ENCODE measurements around the gene MMAA.

DNA sequence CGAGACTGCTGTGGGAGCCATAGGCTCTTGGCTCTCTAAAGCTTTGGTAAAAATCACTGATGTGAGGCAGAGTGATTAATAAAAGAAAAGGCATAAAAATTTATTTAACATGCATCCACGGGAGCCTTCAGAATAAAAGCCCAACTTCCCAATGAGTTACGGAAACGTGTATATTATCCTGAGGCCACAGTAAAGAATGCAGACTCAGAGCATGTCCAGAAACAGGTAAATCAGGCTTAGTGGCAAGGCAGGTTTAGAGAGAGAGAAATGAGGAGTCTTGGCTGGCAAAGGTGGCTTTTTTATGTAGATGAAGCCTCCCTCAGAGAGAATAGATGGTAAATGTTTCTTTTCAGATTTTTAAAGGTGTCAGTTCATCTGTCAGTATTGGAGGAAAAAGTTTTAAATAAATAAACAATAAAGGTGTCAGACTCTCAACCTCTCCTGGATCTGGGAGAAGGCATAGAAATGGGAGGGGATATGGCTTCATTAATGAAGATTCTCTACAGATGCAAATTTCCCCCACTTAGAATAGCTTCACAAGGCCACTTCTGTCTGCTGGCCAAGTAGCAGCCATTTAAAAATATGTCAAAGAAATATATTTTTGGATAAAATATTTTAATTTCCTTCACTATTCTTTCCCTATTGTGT, 84.8 kb downstream of the MMAA start:
- TF ChIP-seq, protein P1, sequence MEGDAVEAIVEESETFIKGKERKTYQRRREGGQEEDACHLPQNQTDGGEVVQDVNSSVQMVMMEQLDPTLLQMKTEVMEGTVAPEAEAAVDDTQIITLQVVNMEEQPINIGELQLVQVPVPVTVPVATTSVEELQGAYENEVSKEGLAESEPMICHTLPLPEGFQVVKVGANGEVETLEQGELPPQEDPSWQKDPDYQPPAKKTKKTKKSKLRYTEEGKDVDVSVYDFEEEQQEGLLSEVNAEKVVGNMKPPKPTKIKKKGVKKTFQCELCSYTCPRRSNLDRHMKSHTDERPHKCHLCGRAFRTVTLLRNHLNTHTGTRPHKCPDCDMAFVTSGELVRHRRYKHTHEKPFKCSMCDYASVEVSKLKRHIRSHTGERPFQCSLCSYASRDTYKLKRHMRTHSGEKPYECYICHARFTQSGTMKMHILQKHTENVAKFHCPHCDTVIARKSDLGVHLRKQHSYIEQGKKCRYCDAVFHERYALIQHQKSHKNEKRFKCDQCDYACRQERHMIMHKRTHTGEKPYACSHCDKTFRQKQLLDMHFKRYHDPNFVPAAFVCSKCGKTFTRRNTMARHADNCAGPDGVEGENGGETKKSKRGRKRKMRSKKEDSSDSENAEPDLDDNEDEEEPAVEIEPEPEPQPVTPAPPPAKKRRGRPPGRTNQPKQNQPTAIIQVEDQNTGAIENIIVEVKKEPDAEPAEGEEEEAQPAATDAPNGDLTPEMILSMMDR (tag by site-specific recombination; IDR thresholded peaks at IDR 0.05), result no peak
- TF ChIP-seq ZNF768 (tag by site-specific recombination; IDR thresholded peaks at IDR 0.05), result no peak
- TF ChIP-seq, protein P2, sequence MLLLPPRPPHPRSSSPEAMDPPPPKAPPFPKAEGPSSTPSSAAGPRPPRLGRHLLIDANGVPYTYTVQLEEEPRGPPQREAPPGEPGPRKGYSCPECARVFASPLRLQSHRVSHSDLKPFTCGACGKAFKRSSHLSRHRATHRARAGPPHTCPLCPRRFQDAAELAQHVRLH (tag by site-specific recombination; IDR thresholded peaks at IDR 0.05), result no peak
- TF ChIP-seq ZNF335 (tag by site-specific recombination; conservative IDR thresholded peaks at IDR 0.05), result no peak
- TF ChIP-seq BCL11B (tag by site-specific recombination; IDR thresholded peaks at IDR 0.05; ENCODE audit: low read depth), result no peak
- TF ChIP-seq ZNF555 (tag by site-specific recombination; conservative IDR thresholded peaks at IDR 0.05), result no peak
- no peak for TF ChIP-seq ZNF239 (tag by site-specific recombination; IDR thresholded peaks at IDR 0.05)

All from HEK293 (cell line).